A673 (cell line): ENCODE measurements around the gene TEX261.

Source experiments
- EZH2 ChIP-seq: fragments of 200-600 bp; sonication (generic); IDR thresholded peaks from 2 replicates; pipeline ENCODE4 v1.6.1; 2017; ENCODE audit warnings: borderline replicate concordance, low read depth, mild to moderate bottlenecking, mixed read lengths, antibody characterized with exemption, low read length; ENCODE audit not compliant: poor library complexity, severe bottlenecking
- TF ChIP-seq, protein P1 (sequence below): fragments of 300-800, 200-600 bp; sonication (generic); conservative IDR thresholded peaks from 2 replicates; pipeline ENCODE4 v1.5.1; 2017; ENCODE audit warnings: low read depth, mild to moderate bottlenecking, antibody characterized with exemption, low read length, moderate library complexity, mixed read lengths

DNA sequence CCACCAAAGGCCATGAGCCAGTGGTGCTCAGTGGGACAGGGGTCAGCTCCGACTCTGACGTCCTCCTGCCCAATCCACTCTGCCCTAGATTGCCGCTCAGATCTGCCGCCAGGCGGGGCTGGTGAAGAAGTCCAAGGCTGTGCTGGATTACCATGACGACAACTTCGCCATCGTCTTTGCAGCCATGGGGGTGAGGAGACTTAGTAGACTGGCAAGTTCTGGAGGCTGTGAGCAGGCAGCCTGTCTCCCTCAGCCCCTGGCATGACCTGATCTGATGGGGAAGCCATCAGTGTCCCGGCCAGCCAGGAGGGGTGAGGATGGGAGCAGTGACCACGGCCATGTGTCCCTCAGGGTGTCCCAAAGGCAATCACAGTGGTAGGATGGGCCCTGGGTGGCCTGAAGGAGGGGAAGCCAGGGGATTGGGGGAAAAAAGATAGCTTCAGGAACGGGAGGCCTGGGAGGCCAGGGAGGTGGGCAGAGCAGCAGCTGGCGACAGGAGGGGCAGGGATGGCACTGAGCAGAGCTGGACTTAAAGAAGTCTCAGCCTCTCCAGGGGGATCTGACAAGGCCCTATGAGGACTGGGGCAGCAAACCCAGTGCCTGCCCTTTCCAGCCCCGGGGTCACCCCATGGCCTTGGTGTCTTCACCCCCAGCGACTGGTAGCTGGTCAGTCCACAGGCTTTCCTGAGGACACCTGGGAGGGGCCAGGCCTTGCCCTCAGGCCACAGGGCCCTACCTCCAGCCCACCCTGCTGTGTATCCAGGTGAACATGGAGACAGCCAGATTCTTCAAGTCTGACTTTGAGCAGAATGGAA is 33.6 kb downstream of the TEX261 start:
- TF ChIP-seq, protein P1, sequence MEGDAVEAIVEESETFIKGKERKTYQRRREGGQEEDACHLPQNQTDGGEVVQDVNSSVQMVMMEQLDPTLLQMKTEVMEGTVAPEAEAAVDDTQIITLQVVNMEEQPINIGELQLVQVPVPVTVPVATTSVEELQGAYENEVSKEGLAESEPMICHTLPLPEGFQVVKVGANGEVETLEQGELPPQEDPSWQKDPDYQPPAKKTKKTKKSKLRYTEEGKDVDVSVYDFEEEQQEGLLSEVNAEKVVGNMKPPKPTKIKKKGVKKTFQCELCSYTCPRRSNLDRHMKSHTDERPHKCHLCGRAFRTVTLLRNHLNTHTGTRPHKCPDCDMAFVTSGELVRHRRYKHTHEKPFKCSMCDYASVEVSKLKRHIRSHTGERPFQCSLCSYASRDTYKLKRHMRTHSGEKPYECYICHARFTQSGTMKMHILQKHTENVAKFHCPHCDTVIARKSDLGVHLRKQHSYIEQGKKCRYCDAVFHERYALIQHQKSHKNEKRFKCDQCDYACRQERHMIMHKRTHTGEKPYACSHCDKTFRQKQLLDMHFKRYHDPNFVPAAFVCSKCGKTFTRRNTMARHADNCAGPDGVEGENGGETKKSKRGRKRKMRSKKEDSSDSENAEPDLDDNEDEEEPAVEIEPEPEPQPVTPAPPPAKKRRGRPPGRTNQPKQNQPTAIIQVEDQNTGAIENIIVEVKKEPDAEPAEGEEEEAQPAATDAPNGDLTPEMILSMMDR, result no peak
- no peak for TF ChIP-seq EZH2
